Fibroblast of lung (primary cell): Measurements from ENCODE around the gene SLC52A1. TPM values are rescaled to one million over a fixed set of nuclear protein-coding genes. Genes with fewer than 3 reads are reported as not detected.
"Not testable (repeated sequence)": the region's sequence is repeated elsewhere in the genome, so short reads cannot be mapped to it uniquely, and the experiment has no call there.

Experiments
- DNase-seq, 2 donors: peaks; one replicate each; pipeline versions ENCODE4 v3.0.0 to v3.0.0-alpha.2; 2010; ENCODE audit warnings: low read depth in 2 of 2
- H2AFZ ChIP-seq: 2 replicates; pipeline ENCODE4 v1.5.1; 2012; ENCODE audit warnings: low read length, control low read depth, inconsistent platforms
- H3K27ac ChIP-seq: 2 replicates; pipeline ENCODE4 v1.5.1; 2011; ENCODE audit warnings: low read length, control low read depth; ENCODE audit not compliant: insufficient read depth
- H3K27me3 ChIP-seq: 2 replicates; pipeline ENCODE4 v1.5.1; 2011; ENCODE audit warnings: mild to moderate bottlenecking, low read length; ENCODE audit not compliant: control insufficient read depth, insufficient read depth
- H3K36me3 ChIP-seq: 2 replicates; pipeline ENCODE4 v1.5.1; 2011; ENCODE audit warnings: low read length; ENCODE audit not compliant: control insufficient read depth, insufficient read depth
- H3K4me1 ChIP-seq: 2 replicates; pipeline ENCODE4 v1.5.1; 2011; ENCODE audit warnings: low read length; ENCODE audit not compliant: control insufficient read depth, insufficient read depth; ENCODE audit errors: extremely low read depth
- H3K4me2 ChIP-seq: 2 replicates; pipeline ENCODE4 v1.5.1; 2011; ENCODE audit warnings: low read length, control low read depth; ENCODE audit not compliant: insufficient read depth; ENCODE audit errors: extremely low read depth
- H3K4me3 ChIP-seq, 4 experiments: fragments of 200-600 bp in 1 of 4; sonication (generic) in 1 of 4; replicated peaks in 1 of 4; 2 replicates each; pipeline ENCODE4 v1.5.1; 2011 to 2016; ENCODE audit warnings: low read length in 4 of 4, low read depth in 3 of 4, mild to moderate bottlenecking in 3 of 4, control low read depth in 2 of 4, inconsistent platforms in 1 of 4, mixed read lengths in 1 of 4; ENCODE audit not compliant: insufficient read depth in 1 of 4; ENCODE audit errors: control extremely low read depth in 1 of 4
- H3K79me2 ChIP-seq: 2 replicates; pipeline ENCODE4 v1.5.1; 2012; ENCODE audit warnings: mild to moderate bottlenecking, low read length, inconsistent platforms; ENCODE audit not compliant: control insufficient read depth, insufficient read depth
- H3K9ac ChIP-seq: 2 replicates; pipeline ENCODE4 v1.5.1; 2011; ENCODE audit warnings: mild to moderate bottlenecking, low read length, control low read depth; ENCODE audit not compliant: insufficient read depth
- H3K9me3 ChIP-seq: 2 replicates; pipeline ENCODE4 v1.5.1; 2012; ENCODE audit warnings: low read depth, low read length; ENCODE audit not compliant: control insufficient read depth, insufficient read depth
- H4K20me1 ChIP-seq: 2 replicates; pipeline ENCODE4 v1.5.1; 2011; ENCODE audit warnings: low read length; ENCODE audit not compliant: control insufficient read depth, insufficient read depth; ENCODE audit errors: extremely low read depth
- CTCF ChIP-seq, 2 donors: IDR thresholded peaks in 1 of 2; conservative IDR thresholded peaks in 1 of 2; 1 replicate in 1 of 2; 2 replicates in 1 of 2; pipeline ENCODE4 v1.5.1; 2011 to 2012; ENCODE audit warnings: low read length in 2 of 2, control low read depth in 1 of 2, inconsistent platforms in 1 of 2, low read depth in 1 of 2, mild to moderate bottlenecking in 1 of 2
- EZH2 ChIP-seq: IDR thresholded peaks from 2 replicates; pipeline ENCODE4 v1.5.1; 2012; ENCODE audit warnings: low read length, control low read depth, mild to moderate bottlenecking; ENCODE audit errors: missing control alignments
- polyA plus RNA-seq, 2 donors: library from polyadenylated mRNA; depleted of rRNA in 1 of 2; stranded (reverse) in 1 of 2; unstranded in 1 of 2; fragments of >200 nt; gene quantifications; 2 replicates each; pipeline ENCODE4 v1.2.1, GENCODE V29; 2011 to 2012; ENCODE audit warnings: missing spikeins in 1 of 2
- total RNA-seq: library from RNA; depleted of rRNA; stranded (reverse); fragments of >200 nt; gene quantifications from 2 replicates; pipeline ENCODE4 v1.2.1, GENCODE V29; 2014

SLC52A1 gene
- total and polyA plus RNA-seq, 2 donors (not counting 1 experiment from before 2014, with no cell fraction given) = 0.66 TPM; not detected in 1

- Histone ChIP-seq H3K4me1 (no peaks in the 10 kb centered on the region), H3K4me2 (peak overlapping the region; percentile 83), H3K27ac (no peak overlapping the region), H3K36me3 (no peaks in the 10 kb centered on the region), H3K4me3 (peak overlapping the region; percentile 41 to 79 (median 74)), H3K79me2 (no peaks in the 10 kb centered on the region), H4K20me1 (no peaks in the 10 kb centered on the region), H3K27me3 (no peaks in the 10 kb centered on the region), H2AFZ (peak overlapping the region; percentile 81), H3K9ac (no peak overlapping the region), H3K9me3 (no peaks in the 10 kb centered on the region)
- DNase-seq = no peak
- TF ChIP-seq CTCF (conservative IDR thresholded peaks at IDR 0.05 in 1 of 2, IDR thresholded peaks at IDR 0.05 in 1 of 2; ENCODE audit: low read depth in 1 of 2, low read length in 2 of 2) = no peak
- TF ChIP-seq EZH2 = no peak
These were observed 42.5 kb upstream of the SLC52A1 start for GRCh38 chr17:5077781-5078105.

GRCh38 chr17:5077275-5077674, 42.0 kb upstream of the SLC52A1 start:
- not testable (repeated sequence) for H3K9ac ChIP-seq, H3K4me2 ChIP-seq, H3K79me2 ChIP-seq, H3K4me1 ChIP-seq, H3K4me3 ChIP-seq, H3K27me3 ChIP-seq, H3K27ac ChIP-seq, DNase-seq, H3K36me3 ChIP-seq, H2AFZ ChIP-seq, H3K9me3 ChIP-seq, H4K20me1 ChIP-seq

- not testable (repeated sequence) for H3K4me2 ChIP-seq, H2AFZ ChIP-seq, H4K20me1 ChIP-seq, H3K4me1 ChIP-seq, H3K79me2 ChIP-seq, H3K27me3 ChIP-seq, H3K4me3 ChIP-seq, H3K9me3 ChIP-seq, H3K27ac ChIP-seq, DNase-seq, H3K9ac ChIP-seq, H3K36me3 ChIP-seq
These were observed 40.2 kb upstream of the SLC52A1 start for GRCh38 chr17:5075472-5075871.

GRCh38 chr17:5069724-5070123, 34.5 kb upstream of the SLC52A1 start:
- no peak for DNase-seq
- Histone ChIP-seq H3K9ac (no peak overlapping the region), H3K4me3 (no peak overlapping the region), H3K27ac (no peak overlapping the region), H3K4me2 (no peak overlapping the region), H3K9me3 (no peaks in the 10 kb centered on the region), H3K79me2 (no peaks in the 10 kb centered on the region), H3K27me3 (no peaks in the 10 kb centered on the region), H4K20me1 (no peaks in the 10 kb centered on the region), H3K4me1 (no peaks in the 10 kb centered on the region), H3K36me3 (no peaks in the 10 kb centered on the region), H2AFZ (no peak overlapping the region)
- TF ChIP-seq EZH2 (no peak), CTCF (conservative IDR thresholded peaks at IDR 0.05 in 1 of 2, IDR thresholded peaks at IDR 0.05 in 1 of 2; ENCODE audit: low read depth in 1 of 2, low read length in 2 of 2) (no peak)
